Smooth muscle cell (in vitro differentiated cells): ENCODE measurements around the gene GPR75. TPM values are rescaled to one million over a fixed set of nuclear protein-coding genes. Genes with fewer than 3 reads are reported as not detected.

Experiments used
- DNase-seq: peaks from one replicate; lab custom pipeline; 2025; ENCODE audit not compliant: unreplicated experiment; lab: John Stamatoyannopoulos, UW
- H2AFZ ChIP-seq: fragments of 200-600 bp; sonication (generic); 2 replicates; pipeline ENCODE4 v1.6.0; 2016; ENCODE audit warnings: antibody characterized with exemption, low read depth, mild to moderate bottlenecking
- H3F3A ChIP-seq: fragments of 200-600 bp; sonication (generic); 2 replicates; pipeline ENCODE4 v1.6.0; 2017; ENCODE audit warnings: antibody characterized with exemption, low read depth
- H3K27ac ChIP-seq: fragments of 200-600 bp; sonication (generic); 2 replicates; pipeline ENCODE4 v1.5.1; 2016; ENCODE audit warnings: low read depth, mild to moderate bottlenecking
- H3K27me3 ChIP-seq: fragments of 200-600 bp; sonication (generic); 2 replicates; pipeline ENCODE4 v1.6.1; 2016; ENCODE audit warnings: low read depth, mild to moderate bottlenecking
- H3K36me3 ChIP-seq: fragments of 200-600 bp; sonication (generic); 2 replicates; pipeline ENCODE4 v1.5.1; 2016; ENCODE audit warnings: low read depth
- H3K4me1 ChIP-seq: fragments of 200-600 bp; sonication (generic); 2 replicates; pipeline ENCODE4 v1.5.1; 2016; ENCODE audit warnings: low read depth
- H3K4me2 ChIP-seq: fragments of 200-600 bp; sonication (generic); 2 replicates; pipeline ENCODE4 v1.6.0; 2016; ENCODE audit warnings: mild to moderate bottlenecking
- H3K4me3 ChIP-seq: fragments of 200-600 bp; sonication (generic); 2 replicates; pipeline ENCODE4 v1.5.1; 2016; ENCODE audit warnings: mild to moderate bottlenecking
- H3K79me2 ChIP-seq: fragments of 200-600 bp; sonication (generic); 2 replicates; pipeline ENCODE4 v1.6.0; 2016; ENCODE audit warnings: low read depth, mild to moderate bottlenecking
- H3K9ac ChIP-seq: fragments of 200-600 bp; sonication (generic); 2 replicates; pipeline ENCODE4 v1.6.0; 2016; ENCODE audit warnings: low read depth
- H3K9me3 ChIP-seq: fragments of 200-600 bp; sonication (generic); replicated peaks from 2 replicates; pipeline ENCODE4 v1.5.1; 2016; ENCODE audit warnings: low read depth
- H4K20me1 ChIP-seq: fragments of 200-600 bp; sonication (generic); 2 replicates; pipeline ENCODE4 v1.6.0; 2016; ENCODE audit warnings: low read depth
- WGBS: methylation state at CpG from one replicate; pipeline ENCODE4 v1.1.7; 2016; ENCODE audit warnings: low lambda C conversion rate; 5-methylcytosine and 5-hydroxymethylcytosine counted together
- polyA plus RNA-seq: library from polyadenylated mRNA; unstranded; fragments of >200 nt; fragmentation: Nextera tagmentation; extraction: Ambion mirVana; gene quantifications from 2 replicates; pipeline ENCODE4 v1.2.1, GENCODE V29; 2016
- total RNA-seq: library from RNA; depleted of rRNA; stranded (reverse); fragments of >200 nt; gene quantifications from 2 replicates; pipeline ENCODE4 v1.2.3, GENCODE V29; 2014
- TF ChIP-seq, protein P1 (sequence below): fragments of 200-600 bp; sonication (generic); IDR thresholded peaks from 2 replicates; pipeline ENCODE4 v1.5.1; 2017; ENCODE audit warnings: borderline replicate concordance, mild to moderate bottlenecking, antibody characterized with exemption; ENCODE audit not compliant: insufficient read depth, poor library complexity, severe bottlenecking

The GPR75 gene
- total RNA-seq (1.5 and 2.7 TPM in 2 replicates), polyA plus RNA-seq (0.22 and 0.32 TPM in 2 replicates)

DNA sequence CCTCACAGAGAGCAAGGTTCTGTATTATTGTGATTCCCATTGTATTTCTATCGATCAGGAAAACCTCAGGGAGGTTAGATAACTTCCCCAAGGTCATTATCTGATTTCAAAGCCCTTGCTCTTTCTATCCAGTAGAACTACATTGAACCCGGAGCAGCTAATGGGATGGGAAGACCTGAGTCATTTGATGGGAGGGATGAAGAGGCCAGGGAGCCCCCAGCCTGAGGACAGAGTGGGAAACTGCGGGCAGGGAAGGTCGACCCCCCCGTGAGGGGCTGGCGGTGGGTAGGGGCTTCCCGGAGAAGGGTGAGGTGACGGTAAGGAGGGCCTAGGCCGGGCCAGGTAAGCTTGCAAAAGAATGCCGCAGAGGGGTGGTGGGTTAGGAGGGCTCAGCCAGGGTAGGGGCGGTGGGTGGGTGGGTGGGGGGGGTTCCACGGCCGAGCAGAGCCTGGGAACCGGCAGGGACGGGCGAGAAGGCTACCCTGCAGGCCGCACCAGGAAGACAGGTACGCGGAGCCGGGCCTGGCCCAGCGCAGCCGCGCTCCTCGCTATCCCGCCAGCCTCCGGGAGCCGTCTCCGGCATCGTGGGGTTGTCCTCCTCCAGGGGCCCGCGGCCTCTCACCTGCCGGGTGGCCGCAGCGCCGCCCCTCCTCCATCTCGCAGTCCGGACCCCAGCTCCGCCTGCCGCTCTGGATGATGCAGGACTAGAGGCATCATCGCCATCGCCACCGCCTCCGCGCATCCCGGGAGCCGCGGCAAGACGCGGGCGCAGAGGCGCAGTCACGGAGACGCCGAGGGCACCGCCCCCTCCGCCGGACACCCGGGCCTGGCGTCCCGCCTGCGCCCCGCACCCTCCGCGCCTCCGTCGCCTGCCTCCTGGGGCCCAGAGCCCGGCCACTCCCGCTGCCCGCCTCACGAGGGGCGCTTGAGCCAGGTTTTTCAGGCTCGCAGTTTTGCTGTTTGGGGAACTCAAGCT lies at the start of gene GPR75:
GPR75 (minus strand) TSS at position 762 of the 976 bp plus-strand sequence. CDS start 5,211 bp downstream, outside the sequence.
- Histone ChIP-seq H3F3A (no peaks in the 10 kb centered on the region), H4K20me1 (no peaks in the 10 kb centered on the region), H3K4me2 (peak within 1 kb of the TSS; percentile 66), H3K79me2 (no peaks in the 10 kb centered on the region), H3K4me1 (no peaks in the 10 kb centered on the region), H3K9me3 (no peaks in the 10 kb centered on the region), H3K27ac (no peak within 1 kb of the TSS), H2AFZ (no peak within 1 kb of the TSS), H3K36me3 (no peaks in the 10 kb centered on the region), H3K4me3 (peak within 1 kb of the TSS; percentile 32), H3K9ac (no peak within 1 kb of the TSS), H3K27me3 (no peaks in the 10 kb centered on the region)
- TF ChIP-seq, protein P1, sequence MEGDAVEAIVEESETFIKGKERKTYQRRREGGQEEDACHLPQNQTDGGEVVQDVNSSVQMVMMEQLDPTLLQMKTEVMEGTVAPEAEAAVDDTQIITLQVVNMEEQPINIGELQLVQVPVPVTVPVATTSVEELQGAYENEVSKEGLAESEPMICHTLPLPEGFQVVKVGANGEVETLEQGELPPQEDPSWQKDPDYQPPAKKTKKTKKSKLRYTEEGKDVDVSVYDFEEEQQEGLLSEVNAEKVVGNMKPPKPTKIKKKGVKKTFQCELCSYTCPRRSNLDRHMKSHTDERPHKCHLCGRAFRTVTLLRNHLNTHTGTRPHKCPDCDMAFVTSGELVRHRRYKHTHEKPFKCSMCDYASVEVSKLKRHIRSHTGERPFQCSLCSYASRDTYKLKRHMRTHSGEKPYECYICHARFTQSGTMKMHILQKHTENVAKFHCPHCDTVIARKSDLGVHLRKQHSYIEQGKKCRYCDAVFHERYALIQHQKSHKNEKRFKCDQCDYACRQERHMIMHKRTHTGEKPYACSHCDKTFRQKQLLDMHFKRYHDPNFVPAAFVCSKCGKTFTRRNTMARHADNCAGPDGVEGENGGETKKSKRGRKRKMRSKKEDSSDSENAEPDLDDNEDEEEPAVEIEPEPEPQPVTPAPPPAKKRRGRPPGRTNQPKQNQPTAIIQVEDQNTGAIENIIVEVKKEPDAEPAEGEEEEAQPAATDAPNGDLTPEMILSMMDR = no peak
- 61% methylated on average over 55 of the region's 72 CpGs for WGBS
- DNase-seq = no peak

- WGBS = 86% methylated on average over 1 of the region's 1 CpG
- DNase-seq = no peak
- no peak overlapping the region for H3K27ac ChIP-seq
- H4K20me1 ChIP-seq = peaks cover 19% of the 10 kb centered on the region
- H3K79me2 ChIP-seq = no peaks in the 10 kb centered on the region
- TF ChIP-seq, protein P1 = no peak
- no peak overlapping the region for H3K4me3 ChIP-seq
- no peak overlapping the region for H3K9ac ChIP-seq
- H2AFZ ChIP-seq = no peak overlapping the region
- no peaks in the 10 kb centered on the region for H3K27me3 ChIP-seq
- no peaks in the 10 kb centered on the region for H3F3A ChIP-seq
- no peaks in the 10 kb centered on the region for H3K4me1 ChIP-seq
- H3K9me3 ChIP-seq = no peaks in the 10 kb centered on the region
- no peak overlapping the region for H3K4me2 ChIP-seq
- peaks cover 58% of the 10 kb centered on the region for H3K36me3 ChIP-seq
These were observed 47.8 kb upstream of the GPR75 start for GRCh38 chr2:53907582-53907981.

DNA sequence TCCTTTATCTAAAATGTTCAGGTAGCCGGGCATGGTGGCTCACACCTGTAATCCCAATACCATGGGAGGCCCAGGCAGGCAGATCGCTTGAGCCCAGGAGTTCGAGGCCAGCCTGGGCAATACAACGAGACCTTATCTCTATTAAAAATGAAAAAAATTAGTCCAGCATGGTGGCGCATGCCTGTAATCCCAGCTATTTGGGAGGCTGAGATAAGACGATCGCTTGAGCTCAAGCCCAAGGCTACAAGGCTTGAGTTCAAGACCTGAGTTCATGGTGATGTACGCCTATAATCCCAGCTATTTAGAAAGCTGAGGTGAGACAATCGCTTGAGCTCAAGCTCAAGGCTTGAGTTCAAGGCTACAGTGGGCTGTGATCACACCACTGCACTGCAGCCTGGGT lies 45.6 kb upstream of the GPR75 start:
- WGBS = 99% methylated on average over 9 of the region's 9 CpGs
- TF ChIP-seq, protein P1 = no peak
- H3K9me3 ChIP-seq = no peaks in the 10 kb centered on the region
- no peaks in the 10 kb centered on the region for H3K27me3 ChIP-seq
- H3K4me1 ChIP-seq = no peaks in the 10 kb centered on the region
- H3K4me3 ChIP-seq = no peak overlapping the region
- DNase-seq = no peak
- H4K20me1 ChIP-seq = peaks cover 5% of the 10 kb centered on the region
- H3K36me3 ChIP-seq = peaks cover 72% of the 10 kb centered on the region
- no peak overlapping the region for H3K9ac ChIP-seq
- no peaks in the 10 kb centered on the region for H3F3A ChIP-seq
- no peak overlapping the region for H3K27ac ChIP-seq
- no peak overlapping the region for H3K4me2 ChIP-seq
- H3K79me2 ChIP-seq = no peaks in the 10 kb centered on the region
- no peak overlapping the region for H2AFZ ChIP-seq

- Histone ChIP-seq H3K9me3 (no peaks in the 10 kb centered on the region), H3K9ac (no peak overlapping the region), H3K79me2 (no peaks in the 10 kb centered on the region), H3K4me2 (no peak overlapping the region), H3K27me3 (no peaks in the 10 kb centered on the region), H3K27ac (no peak overlapping the region), H3K36me3 (peaks cover 58% of the 10 kb centered on the region), H3K4me1 (no peaks in the 10 kb centered on the region), H4K20me1 (no peaks in the 10 kb centered on the region), H3K4me3 (no peak overlapping the region), H3F3A (no peaks in the 10 kb centered on the region), H2AFZ (no peak overlapping the region)
- no peak for DNase-seq
- TF ChIP-seq, protein P1 = no peak
- WGBS = 80% methylated on average over 4 of the region's 4 CpGs
These were observed 43.2 kb upstream of the GPR75 start for GRCh38 chr2:53903011-53903410.
